GM20431 (cell line): Measurements from ENCODE around the gene SLC29A3.

Experiments
- in situ Hi-C: fragments of 300-500 bp; cut with MseI, MboI; formaldehyde crosslinking; loops from one replicate; pipeline ENCODE4 v1.15.0; 2020; ENCODE audit warnings: low sequenced_read_pairs; ENCODE audit not compliant: unreplicated experiment

The SLC29A3 gene

GRCh38 chr10:71314694-71315225 is 4.3 kb upstream of the SLC29A3 start:
- in situ Hi-C loops, result loop anchor here (10.0 to 25.0 kb wide), 2 partner anchors 260 to 398 kb away; partner anchors contain the start of gene C10orf105

- in situ Hi-C loops, result loop anchor here (10.0 to 25.0 kb wide), 2 partner anchors 259 to 396 kb away; partner anchors contain the start of gene C10orf105
Observed at GRCh38 chr10:71316056-71316785, 2.8 kb upstream of the SLC29A3 start.

GRCh38 chr10:71316786-71317160 is 2.3 kb upstream of the SLC29A3 start:
- in situ Hi-C loops, result loop anchor here (10.0 to 25.0 kb wide), 2 partner anchors 258 to 396 kb away; partner anchors contain the start of gene C10orf105

- in situ Hi-C loops, result loop anchor here (10.0 to 25.0 kb wide), 2 partner anchors 257 to 395 kb away; partner anchors contain the start of gene C10orf105
Observed at GRCh38 chr10:71317739-71318138, 1.3 kb upstream of the SLC29A3 start.

GRCh38 chr10:71319800-71320392 is 837 bp downstream of the SLC29A3 start:
- in situ Hi-C loops, result loop anchor here (10.0 to 25.0 kb wide), 2 partner anchors 255 to 392 kb away; partner anchors contain the start of gene C10orf105

GRCh38 chr10:71320592-71320991 is 1.5 kb downstream of the SLC29A3 start:
- in situ Hi-C loops, result loop anchor here (25.0 kb wide), 1 partner anchor 392 kb away; the partner anchor contains the start of gene C10orf105

- in situ Hi-C loops, result loop anchor here (25.0 kb wide), 1 partner anchor 391 kb away; the partner anchor contains the start of gene C10orf105
Observed at GRCh38 chr10:71321386-71321785, 2.3 kb downstream of the SLC29A3 start.

- in situ Hi-C loops, result loop anchor here (25.0 kb wide), 1 partner anchor 389 kb away; the partner anchor contains the start of gene C10orf105
Observed at GRCh38 chr10:71323407-71323806, 4.3 kb downstream of the SLC29A3 start.

- in situ Hi-C loops, result loop anchor here (25.0 kb wide), 1 partner anchor 388 kb away; the partner anchor contains the start of gene C10orf105
Observed at GRCh38 chr10:71324743-71325142, 5.7 kb downstream of the SLC29A3 start.

GRCh38 chr10:71325267-71325666 is 6.2 kb downstream of the SLC29A3 start:
- in situ Hi-C loops, result no loop called here

GRCh38 chr10:71326464-71326881 is 7.4 kb downstream of the SLC29A3 start:
- in situ Hi-C loops, result no loop called here

- in situ Hi-C loops, result no loop called here
Observed at GRCh38 chr10:71330789-71331404, 11.8 kb downstream of the SLC29A3 start.

GRCh38 chr10:71331736-71332135 is 12.7 kb downstream of the SLC29A3 start:
- in situ Hi-C loops, result no loop called here

GRCh38 chr10:71332466-71332865 is 13.4 kb downstream of the SLC29A3 start:
- in situ Hi-C loops, result no loop called here

- in situ Hi-C loops, result no loop called here
Observed at GRCh38 chr10:71333129-71333887, 14.2 kb downstream of the SLC29A3 start.

- in situ Hi-C loops, result no loop called here
Observed at GRCh38 chr10:71334221-71334791, 15.2 kb downstream of the SLC29A3 start.

- in situ Hi-C loops, result no loop called here
Observed at GRCh38 chr10:71335173-71335708, 16.2 kb downstream of the SLC29A3 start.

GRCh38 chr10:71336632-71337031 is 17.6 kb downstream of the SLC29A3 start:
- in situ Hi-C loops, result no loop called here

- in situ Hi-C loops, result no loop called here
Observed at GRCh38 chr10:71337219-71337701, 18.2 kb downstream of the SLC29A3 start.
